H1 (cell line): ENCODE results near the gene VAT1L. TPM values are rescaled to one million over a fixed set of nuclear protein-coding genes. Genes with fewer than 3 reads are reported as not detected.

Experiments used
- CTCF ChIA-PET: fragments of 300-600 bp; sonication (Branson Sonifier 250); formaldehyde crosslinking; loops from one replicate; lab custom pipeline; 2021; ENCODE audit not compliant: partially characterized antibody; lab: Charles Lee
- POLR2A ChIA-PET: fragments of 300-600 bp; sonication (Branson Sonifier 250); formaldehyde crosslinking; loops from one replicate; lab custom pipeline; 2021; ENCODE audit warnings: inconsistent platforms; ENCODE audit not compliant: partially characterized antibody; lab: Charles Lee
- DNase-seq, 2 experiments: peaks; one replicate each; pipeline versions ENCODE4 v3.0.0 to v3.0.0-alpha.2; 2010 to 2022; ENCODE audit warnings: low spot score in 2 of 2, low read depth in 1 of 2, mixed read lengths in 1 of 2
- FAIRE-seq: peaks from 2 replicates; lab custom pipeline; 2011; peaks lifted over from hg19 to GRCh38; lab: Jason Lieb, UNC
- H2AFZ ChIP-seq: 2 replicates; pipeline ENCODE4 v1.8.1; 2012; ENCODE audit warnings: low read length, inconsistent platforms
- H2AK5ac ChIP-seq: 2 replicates; pipeline ENCODE4 v1.6.1; 2013; ENCODE audit warnings: low read depth, low read length
- H2BK120ac ChIP-seq: replicated peaks from 2 replicates; pipeline ENCODE3; 2013; ENCODE audit warnings: low read depth, low read length, inconsistent platforms
- H2BK12ac ChIP-seq: 2 replicates; pipeline ENCODE4 v1.6.1; 2013; ENCODE audit warnings: low read depth, low read length
- H2BK15ac ChIP-seq: 2 replicates; pipeline ENCODE4 v1.6.1; 2013; ENCODE audit warnings: low read length
- H2BK20ac ChIP-seq: 2 replicates; pipeline ENCODE4 v1.6.1; 2013; ENCODE audit warnings: low read length
- H2BK5ac ChIP-seq: 2 replicates; pipeline ENCODE4 v1.6.1; 2013; ENCODE audit warnings: low read depth, low read length
- H3K14ac ChIP-seq: 2 replicates; pipeline ENCODE4 v1.6.1; 2013; ENCODE audit warnings: inconsistent platforms; ENCODE audit not compliant: insufficient read length
- H3K18ac ChIP-seq: 2 replicates; pipeline ENCODE4 v1.6.1; 2013; ENCODE audit warnings: low read length; ENCODE audit errors: extremely low read depth
- H3K23ac ChIP-seq: 2 replicates; pipeline ENCODE4 v1.6.1; 2013; ENCODE audit warnings: inconsistent platforms; ENCODE audit not compliant: insufficient read length
- H3K23me2 ChIP-seq: 2 replicates; pipeline ENCODE4 v1.6.1; 2013; ENCODE audit warnings: low read depth, low read length
- H3K27ac ChIP-seq: 2 replicates; pipeline ENCODE4 v1.6.1; 2011; ENCODE audit warnings: low read depth, low read length, inconsistent platforms
- H3K27me3 ChIP-seq, 4 experiments: replicated peaks in 1 of 4; 1 replicate in 1 of 4; 2 replicates in 3 of 4; pipeline versions ENCODE4 v1.6.1 to v1.8.1; 2011 to 2013; ENCODE audit warnings: low read length in 3 of 4, mild to moderate bottlenecking in 3 of 4, inconsistent platforms in 2 of 4, mixed read lengths in 2 of 4, moderate library complexity in 1 of 4; ENCODE audit not compliant: control insufficient read depth in 3 of 4, insufficient read depth in 3 of 4; ENCODE audit errors: extremely low read depth in 1 of 4
- H3K36me3 ChIP-seq, 4 experiments: 2 replicates each; pipeline versions ENCODE4 v1.6.1 to v1.8.1; 2011 to 2013; ENCODE audit warnings: mild to moderate bottlenecking in 4 of 4, low read length in 3 of 4, moderate library complexity in 2 of 4, control low read depth in 1 of 4, inconsistent platforms in 1 of 4; ENCODE audit not compliant: insufficient read depth in 4 of 4, control insufficient read depth in 2 of 4
- H3K4ac ChIP-seq: replicated peaks from 2 replicates; pipeline ENCODE3; 2013; ENCODE audit warnings: low read length, low read depth, mixed read lengths, inconsistent platforms; ENCODE audit not compliant: insufficient read length
- H3K4me1 ChIP-seq, 4 experiments: replicated peaks in 1 of 4; 1 replicate in 1 of 4; 2 replicates in 3 of 4; pipeline versions ENCODE4 v1.6.1 to v1.8.1; 2011 to 2013; ENCODE audit warnings: low read length in 3 of 4, inconsistent platforms in 2 of 4, mixed read lengths in 1 of 4; ENCODE audit not compliant: insufficient read depth in 4 of 4, control insufficient read depth in 3 of 4
- H3K4me2 ChIP-seq, 2 experiments: 2 replicates each; pipeline versions ENCODE4 v1.6.1 to v1.8.1; 2011 to 2013; ENCODE audit warnings: low read depth in 2 of 2, low read length in 2 of 2, control low read depth in 1 of 2, inconsistent platforms in 1 of 2, mild to moderate bottlenecking in 1 of 2; ENCODE audit not compliant: insufficient read depth in 1 of 2
- H3K4me3 ChIP-seq, 4 experiments: fragments of 200-600, 300-600 bp in 1 of 4; sonication (generic), shearing (Covaris generic), sonication (Bioruptor Twin) in 1 of 4; 2 replicates each; pipeline versions ENCODE4 v1.5.1 to v1.8.1; 2011 to 2016; ENCODE audit warnings: low read length in 4 of 4, low read depth in 3 of 4, control low read depth in 2 of 4, inconsistent platforms in 2 of 4, mild to moderate bottlenecking in 2 of 4, mixed read lengths in 1 of 4, moderate library complexity in 1 of 4; ENCODE audit not compliant: insufficient read depth in 2 of 4; ENCODE audit errors: extremely low read depth in 1 of 4
- H3K56ac ChIP-seq: replicated peaks from 2 replicates; pipeline ENCODE3; 2013; ENCODE audit warnings: low read depth, mild to moderate bottlenecking, mixed read lengths, low read length, inconsistent platforms; ENCODE audit not compliant: insufficient read length
- H3K79me1 ChIP-seq: 2 replicates; pipeline ENCODE4 v1.6.1; 2013; ENCODE audit warnings: low read depth, low read length, control low read depth
- H3K79me2 ChIP-seq, 2 experiments: 2 replicates each; pipeline versions ENCODE4 v1.6.1 to v1.8.1; 2012 to 2013; ENCODE audit warnings: low read length in 2 of 2, mild to moderate bottlenecking in 2 of 2, inconsistent platforms in 1 of 2; ENCODE audit not compliant: insufficient read depth in 2 of 2, control insufficient read depth in 1 of 2
- H3K9ac ChIP-seq, 4 experiments: replicated peaks in 1 of 4; 1 replicate in 1 of 4; 2 replicates in 3 of 4; pipeline versions ENCODE4 v1.6.1 to v1.8.1; 2011 to 2013; ENCODE audit warnings: low read depth in 3 of 4, low read length in 3 of 4, control low read depth in 2 of 4, mild to moderate bottlenecking in 2 of 4, moderate library complexity in 2 of 4, inconsistent platforms in 1 of 4; ENCODE audit errors: extremely low read depth in 1 of 4
- H3K9me3 ChIP-seq, 2 experiments: 2 replicates each; pipeline versions ENCODE4 v1.6.1 to v1.8.1; 2012 to 2013; ENCODE audit warnings: mild to moderate bottlenecking in 2 of 2, moderate library complexity in 2 of 2, control low read depth in 1 of 2, inconsistent platforms in 1 of 2, low read depth in 1 of 2, low read length in 1 of 2, mixed read lengths in 1 of 2; ENCODE audit not compliant: insufficient read depth in 2 of 2
- H4K20me1 ChIP-seq, 2 experiments: replicated peaks in 1 of 2; 2 replicates each; pipeline versions ENCODE3 to v1.8.1; 2011 to 2013; ENCODE audit warnings: inconsistent platforms in 2 of 2, low read length in 2 of 2, mild to moderate bottlenecking in 1 of 2; ENCODE audit not compliant: insufficient read depth in 2 of 2, control insufficient read depth in 1 of 2
- H4K5ac ChIP-seq: 2 replicates; pipeline ENCODE4 v1.6.1; 2013; ENCODE audit warnings: low read length, low read depth, mixed read lengths, inconsistent platforms; ENCODE audit not compliant: insufficient read length
- H4K8ac ChIP-seq: 2 replicates; pipeline ENCODE4 v1.8.0; 2013; ENCODE audit warnings: mild to moderate bottlenecking, moderate library complexity, low read length, inconsistent platforms; ENCODE audit not compliant: insufficient read depth; ENCODE audit errors: extremely low read depth
- H4K91ac ChIP-seq: replicated peaks from 2 replicates; pipeline ENCODE3; 2013; ENCODE audit warnings: low read length, mixed read lengths, inconsistent platforms; ENCODE audit not compliant: insufficient read length
- CEBPB ChIP-seq: IDR thresholded peaks from 2 replicates; pipeline ENCODE4 v1.6.1; 2012; ENCODE audit warnings: low read depth, low read length
- MAFK ChIP-seq: IDR thresholded peaks from 2 replicates; pipeline ENCODE4 v1.6.1; 2012; ENCODE audit warnings: low read depth, mild to moderate bottlenecking, improper control_type of control experiment, low read length
- POU5F1 ChIP-seq: IDR thresholded peaks from 2 replicates; pipeline ENCODE4 v1.6.1; 2011; ENCODE audit warnings: low read depth, mild to moderate bottlenecking, low read length, moderate library complexity
- SP4 ChIP-seq: IDR thresholded peaks from 2 replicates; pipeline ENCODE4 v1.6.1; 2012; ENCODE audit warnings: low read length, inconsistent platforms
- TEAD4 ChIP-seq: IDR thresholded peaks from 2 replicates; pipeline ENCODE4 v1.6.1; 2012; ENCODE audit warnings: low read depth, low read length, inconsistent platforms, mixed read lengths
- USF2 ChIP-seq: IDR thresholded peaks from 2 replicates; pipeline ENCODE4 v1.6.1; 2011; ENCODE audit warnings: low read length, improper control_type of control experiment
- WGBS, 2 experiments: shearing (Covaris generic) in 1 of 2; methylation state at CpG; one replicate each; pipeline versions ENCODE4 v1.1.6 to v1.1.7; 2013 to 2015; ENCODE audit warnings: low lambda C conversion rate in 2 of 2, mixed read lengths in 2 of 2, inconsistent platforms in 1 of 2, low coverage in 1 of 2, missing lambda C conversion rate in 1 of 2; ENCODE audit not compliant: insufficient replicate concordance in 2 of 2, insufficient coverage in 1 of 2, insufficient read length in 1 of 2; ENCODE audit errors: extremely low coverage in 1 of 2, missing lambda C conversion rate in 1 of 2; 5-methylcytosine and 5-hydroxymethylcytosine counted together
- polyA plus RNA-seq, 7 experiments: library from polyadenylated mRNA; depleted of rRNA in 3 of 7; stranded (reverse) in 5 of 7; unstranded in 2 of 7; fragments of >200 nt in 5 of 7; fragments of 200-250 nt in 2 of 7; gene quantifications; 1 replicate in 5 of 7; 2 replicates in 1 of 7; 4 replicates in 1 of 7; pipeline versions ENCODE4 v1.2.1 to v1.2.3, GENCODE V29; 2011 to 2013; ENCODE audit warnings: missing spikeins in 2 of 7, mixed read lengths in 2 of 7
- total RNA-seq: library from RNA; stranded (reverse); fragmentation: NEBNext Ultra II Directional; extraction: Animal tissue kit (Norgen Biotek cat#: 25700); gene quantifications from 2 replicates; pipeline ENCODE4 v1.2.1, GENCODE V29; 2021

The VAT1L gene
- total and polyA plus RNA-seq, 2 of the 8 experiments (the other 6 are each of a cell fraction or from before 2014, with no cell fraction given), result 46.3 to 48.2 TPM

- no peak overlapping the region for H3K4me3 ChIP-seq
- DNase-seq (no peak), FAIRE-seq (no peak)
- no peak overlapping the region for H3K4ac ChIP-seq
- H2AFZ ChIP-seq, result no peak overlapping the region
- H3K36me3 ChIP-seq, result no peaks in the 10 kb centered on the region
- no peaks in the 10 kb centered on the region for H3K79me1 ChIP-seq
- no peak overlapping the region for H4K91ac ChIP-seq
- H2BK12ac ChIP-seq, result no peak overlapping the region
- H3K23me2 ChIP-seq, result no peaks in the 10 kb centered on the region
- H2AK5ac ChIP-seq, result no peak overlapping the region
- no peaks in the 10 kb centered on the region for H3K9me3 ChIP-seq
- H3K56ac ChIP-seq, result no peak overlapping the region
- POLR2A ChIA-PET, result no interaction called here
- H3K14ac ChIP-seq, result no peak overlapping the region
- no peak overlapping the region for H2BK120ac ChIP-seq
- H2BK15ac ChIP-seq, result no peak overlapping the region
- H3K4me2 ChIP-seq, result no peak overlapping the region
- H3K27ac ChIP-seq, result no peak overlapping the region
- TF ChIP-seq POU5F1 (no peak), SP4 (no peak), MAFK (no peak), TEAD4 (no peak), CEBPB (no peak), USF2 (no peak)
- no peak overlapping the region for H3K9ac ChIP-seq
- H3K27me3 ChIP-seq, result no peaks in the 10 kb centered on the region
- no peak overlapping the region for H4K5ac ChIP-seq
- no peak overlapping the region for H3K18ac ChIP-seq
- no peak overlapping the region for H2BK5ac ChIP-seq
- H3K4me1 ChIP-seq, result no peaks in the 10 kb centered on the region; a peak in 1 of 7 replicates
- H2BK20ac ChIP-seq, result no peak overlapping the region
- WGBS, 2 experiments, result 87% methylated on average over 4 of the region's 4 CpGs; no CpG with 5 or more reads in 1 of the 2 experiments
- no peaks in the 10 kb centered on the region for H4K20me1 ChIP-seq
- no peaks in the 10 kb centered on the region for H3K79me2 ChIP-seq
- CTCF ChIA-PET, result interaction anchor here (0.6 to 1.7 kb wide), 2 partner anchors 11 to 24 kb away, joined by 4 to 5 read pairs; no protein-coding TSS in a partner anchor
- H4K8ac ChIP-seq, result no peak overlapping the region
- no peak overlapping the region for H3K23ac ChIP-seq
Measured at GRCh38 chr16:77777745-77778144, 10.6 kb upstream of the VAT1L start.
